ENCODE measurements around the gene PTH1R.

DNA sequence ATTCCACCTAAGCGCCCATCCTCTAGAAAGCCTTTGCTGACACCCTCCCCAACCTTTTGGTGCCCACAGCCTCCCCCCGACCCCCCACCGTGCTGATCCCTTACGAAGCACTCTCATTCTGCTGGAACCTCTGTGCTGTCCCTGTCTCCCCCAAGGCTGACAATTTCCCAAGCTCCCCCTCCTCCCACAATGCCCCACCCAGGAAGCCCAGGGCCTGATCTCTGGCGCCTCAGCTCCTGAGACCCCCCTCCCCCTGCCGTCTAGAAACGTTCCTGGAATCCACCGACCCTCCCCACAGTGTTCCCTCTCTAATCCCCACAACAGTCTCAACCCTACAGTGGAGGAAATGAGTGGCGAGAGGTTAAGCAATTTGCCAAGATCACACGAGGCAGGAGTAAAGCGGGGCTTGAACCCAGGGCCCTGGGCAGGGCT lies 32.6 kb upstream of the PTH1R start:
- no peak for TF ChIP-seq POLR2AphosphoS5 (IDR thresholded peaks at IDR 0.05; ENCODE audit: borderline replicate concordance, low read depth, low read length)
- TF ChIP-seq EZH2 (IDR thresholded peaks at IDR 0.05) = no peak
- no peak for TF ChIP-seq FOXP2 (optimal IDR thresholded peaks at IDR 0.05; ENCODE audit: control extremely low read depth, extremely low read length, insufficient read depth)
